SK-N-SH (cell line): ENCODE measurements around the gene ATXN10. TPM values are rescaled to one million over a fixed set of nuclear protein-coding genes. Genes with fewer than 3 reads are reported as not detected.

Experiments used
- CTCF ChIA-PET: fragments of 300-600, 350-600 bp; formaldehyde crosslinking; extraction: SDS; loops from one replicate; lab custom pipeline; 2021; lab: Yijun Ruan, JAX
- POLR2A ChIA-PET: fragments of 350-600 bp; sonication (Branson Sonifier 250); formaldehyde crosslinking; extraction: SDS; loops from one replicate; lab custom pipeline; 2020; ENCODE audit warnings: antibody characterized with exemption, inconsistent platforms; lab: Yijun Ruan, JAX
- DNase-seq: peaks from one replicate; pipeline ENCODE4 v3.0.0; 2012
- H2AFZ ChIP-seq: fragments of 200-600 bp; sonication (generic); 2 replicates; pipeline ENCODE4 v1.8.1; 2016; ENCODE audit warnings: antibody characterized with exemption, mild to moderate bottlenecking, low read depth
- H3F3A ChIP-seq: fragments of 200-600 bp; sonication (generic); replicated peaks from 2 replicates; pipeline ENCODE3; 2016; ENCODE audit warnings: antibody characterized with exemption, mild to moderate bottlenecking; ENCODE audit not compliant: insufficient read depth
- H3K27ac ChIP-seq, 2 experiments: fragments of 200-500 bp in 1 of 2; fragments of 200-600 bp in 1 of 2; sonication (Bioruptor generic) in 1 of 2; sonication (generic), shearing (Covaris generic) in 1 of 2; 2 replicates each; pipeline versions ENCODE4 v1.5.1 to v1.6.1; 2014 to 2016; ENCODE audit warnings: low read depth in 2 of 2, inconsistent platforms in 1 of 2, low read length in 1 of 2, mild to moderate bottlenecking in 1 of 2, mixed read lengths in 1 of 2
- H3K27me3 ChIP-seq: fragments of 200-600 bp; sonication (generic), shearing (Covaris generic); 2 replicates; pipeline ENCODE4 v1.6.1; 2016; ENCODE audit warnings: mixed run types; ENCODE audit not compliant: insufficient read depth
- H3K36me3 ChIP-seq, 2 experiments: fragments of 200-500 bp in 1 of 2; fragments of 200-600 bp in 1 of 2; sonication (Bioruptor generic) in 1 of 2; sonication (generic) in 1 of 2; replicated peaks in 1 of 2; 2 replicates each; pipeline versions ENCODE3 to v1.5.1; 2014 to 2016; ENCODE audit warnings: low read length in 1 of 2, mild to moderate bottlenecking in 1 of 2; ENCODE audit not compliant: insufficient read depth in 2 of 2, control insufficient read depth in 1 of 2
- H3K4me1 ChIP-seq, 2 experiments: fragments of 200-500 bp in 1 of 2; fragments of 200-600 bp in 1 of 2; sonication (Bioruptor generic) in 1 of 2; sonication (generic), shearing (Covaris generic) in 1 of 2; 2 replicates each; pipeline versions ENCODE4 v1.5.1 to v1.6.1; 2014 to 2016; ENCODE audit warnings: low read depth in 1 of 2, low read length in 1 of 2, mixed run types in 1 of 2; ENCODE audit not compliant: insufficient read depth in 2 of 2, control insufficient read depth in 1 of 2
- H3K4me2 ChIP-seq: fragments of 200-600 bp; sonication (generic), shearing (Covaris generic); 2 replicates; pipeline ENCODE4 v1.6.1; 2017; ENCODE audit warnings: mixed run types
- H3K4me3 ChIP-seq, 2 experiments: fragments of 200-500 bp in 1 of 2; fragments of 200-600 bp in 1 of 2; sonication (Bioruptor generic) in 1 of 2; sonication (generic), shearing (Covaris generic) in 1 of 2; 2 replicates each; pipeline versions ENCODE4 v1.5.1 to v1.8.1; 2014 to 2016; ENCODE audit warnings: low read depth in 2 of 2, inconsistent platforms in 1 of 2, low read length in 1 of 2, mild to moderate bottlenecking in 1 of 2, mixed read lengths in 1 of 2, moderate library complexity in 1 of 2
- H3K79me2 ChIP-seq: fragments of 200-600 bp; sonication (generic); 2 replicates; pipeline ENCODE4 v1.8.1; 2017; ENCODE audit warnings: mild to moderate bottlenecking; ENCODE audit not compliant: insufficient read depth
- H3K9ac ChIP-seq: fragments of 200-600 bp; sonication (generic); 2 replicates; pipeline ENCODE4 v1.6.1; 2017; ENCODE audit warnings: mixed run types
- H3K9me2 ChIP-seq: fragments of 200-600 bp; sonication (generic); 2 replicates; pipeline ENCODE4 v1.6.1; 2017; ENCODE audit warnings: mixed run types
- H3K9me3 ChIP-seq: fragments of 200-600 bp; sonication (generic); 2 replicates; pipeline ENCODE4 v1.6.1; 2017; ENCODE audit warnings: mixed run types, mild to moderate bottlenecking, moderate library complexity
- H4K20me1 ChIP-seq: fragments of 200-600 bp; sonication (generic); 2 replicates; pipeline ENCODE4 v1.6.1; 2017; ENCODE audit warnings: mild to moderate bottlenecking, mixed run types; ENCODE audit not compliant: insufficient read depth
- ELF1 ChIP-seq: IDR thresholded peaks from 2 replicates; pipeline ENCODE4 v1.4.0; 2012
- FOXJ3 ChIP-seq: sonication (generic); formaldehyde crosslinking; IDR thresholded peaks from 2 replicates; pipeline ENCODE4 v1.5.1; 2020; ENCODE audit warnings: mild to moderate bottlenecking, missing genetic modification reagents
- FOXM1 ChIP-seq: IDR thresholded peaks from 2 replicates; pipeline ENCODE4 v1.4.0; 2012; ENCODE audit warnings: low read depth, mild to moderate bottlenecking
- GABPA ChIP-seq: IDR thresholded peaks from 2 replicates; pipeline ENCODE4 v1.4.0; 2012; ENCODE audit warnings: low read depth, mild to moderate bottlenecking
- JUND ChIP-seq: IDR thresholded peaks from 2 replicates; pipeline ENCODE4 v1.4.0; 2012
- NRF1 ChIP-seq: IDR thresholded peaks from 2 replicates; pipeline ENCODE4 v1.6.1; 2012; ENCODE audit warnings: low read depth, mild to moderate bottlenecking, low read length
- POLR2AphosphoS5 ChIP-seq: IDR thresholded peaks from 2 replicates; pipeline ENCODE4 v1.6.1; 2012; ENCODE audit warnings: low read depth, low read length
- RAD21 ChIP-seq: IDR thresholded peaks from 2 replicates; pipeline ENCODE4 v1.6.1; 2012; ENCODE audit warnings: mild to moderate bottlenecking, low read length
- RCOR1 ChIP-seq: fragments of 150-350 bp; IDR thresholded peaks from 2 replicates; pipeline ENCODE4 v1.6.1; 2017; ENCODE audit warnings: antibody characterized with exemption, low read length
- RFX5 ChIP-seq: IDR thresholded peaks from 2 replicates; pipeline ENCODE4 v1.6.1; 2012; ENCODE audit warnings: mild to moderate bottlenecking, improper control_type of control experiment, low read length
- RXRA ChIP-seq: IDR thresholded peaks from 2 replicates; pipeline ENCODE4 v1.4.0; 2012; ENCODE audit warnings: low read depth, mild to moderate bottlenecking, borderline replicate concordance
- SIN3A ChIP-seq: IDR thresholded peaks from 2 replicates; pipeline ENCODE4 v1.6.1; 2012; ENCODE audit warnings: low read depth, mild to moderate bottlenecking, low read length, moderate library complexity, borderline replicate concordance
- TAF1 ChIP-seq: IDR thresholded peaks from 2 replicates; pipeline ENCODE4 v1.6.1; 2012; ENCODE audit warnings: low read depth, mild to moderate bottlenecking, low read length, moderate library complexity, borderline replicate concordance
- TCF12 ChIP-seq: IDR thresholded peaks from 2 replicates; pipeline ENCODE4 v1.4.0; 2012
- WGBS: methylation state at CpG from one replicate; pipeline ENCODE4 v1.1.6; 2017; ENCODE audit warnings: low lambda C conversion rate; 5-methylcytosine and 5-hydroxymethylcytosine counted together
- polyA plus RNA-seq, 3 experiments: library from polyadenylated mRNA; depleted of rRNA; stranded (reverse); fragments of >200 nt; gene quantifications; 2 replicates each; pipeline ENCODE4 v1.2.3, GENCODE V29; 2012
- TF ChIP-seq, protein P1 (sequence below): IDR thresholded peaks from 2 replicates; pipeline ENCODE4 v1.6.1; 2012; ENCODE audit warnings: mild to moderate bottlenecking, low read depth, low read length, moderate library complexity
- TF ChIP-seq, protein P2 (sequence below): fragments of 150-350 bp; IDR thresholded peaks from 2 replicates; pipeline ENCODE4 v1.6.1; 2016; ENCODE audit warnings: mild to moderate bottlenecking, low read depth, low read length
- TF ChIP-seq, protein P3 (sequence below): fragments of 150-350 bp; IDR thresholded peaks from 2 replicates; pipeline ENCODE4 v1.6.1; 2017; ENCODE audit warnings: antibody characterized with exemption, low read length, low read depth, borderline replicate concordance
- TF ChIP-seq, protein P4 (sequence below): IDR thresholded peaks from 2 replicates; pipeline ENCODE4 v1.4.0; 2012; ENCODE audit warnings: low read depth
- TF ChIP-seq, protein P5 (sequence below): IDR thresholded peaks from 2 replicates; pipeline ENCODE4 v1.4.0; 2012; ENCODE audit warnings: low read depth, borderline replicate concordance

ATXN10 gene
- polyA plus RNA-seq, 1 of the 3 experiments (the other 2 are of a cell fraction), result 202 TPM

DNA sequence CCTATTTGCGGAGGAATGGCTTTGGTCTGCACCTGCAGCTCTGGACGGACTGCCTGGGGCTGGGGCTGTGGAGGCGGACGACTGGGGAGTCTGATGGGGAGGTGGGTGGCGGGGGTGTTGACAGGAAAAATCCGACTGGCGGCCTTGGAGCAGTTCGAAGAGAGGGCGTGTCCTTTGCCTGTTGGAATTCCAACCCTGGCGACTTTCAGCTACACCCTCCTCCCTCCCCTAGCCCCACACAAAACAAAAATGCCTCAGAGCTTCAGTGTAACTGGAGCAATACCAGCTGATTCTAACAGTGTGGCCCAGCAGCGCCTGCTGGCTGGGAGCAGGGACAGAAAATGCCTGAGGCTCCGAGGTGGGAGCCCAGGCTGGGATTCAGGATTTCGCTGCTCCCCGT is 85.4 kb downstream of the ATXN10 start:
- H3K79me2 ChIP-seq, result peaks cover 62% of the 10 kb centered on the region

More for the DNA sequence above, 85.4 kb downstream of the ATXN10 start:
- Histone ChIP-seq H3F3A (no peaks in the 10 kb centered on the region), H3K27ac (no peak overlapping the region; a peak in 1 of 4 replicates), H3K4me3 (no peak overlapping the region), H3K4me2 (no peak overlapping the region), H3K9ac (no peak overlapping the region), H3K9me3 (no peaks in the 10 kb centered on the region), H3K27me3 (no peaks in the 10 kb centered on the region), H3K4me1 (peaks cover 0 to 7% of the 10 kb centered on the region in 2 experiments; a peak in 1 of 4 replicates), H4K20me1 (peaks cover 15% of the 10 kb centered on the region), H2AFZ (no peak overlapping the region), H3K9me2 (no peaks in the 10 kb centered on the region), H3K36me3 (peaks cover 17 to 47% of the 10 kb centered on the region in 2 experiments)
- ChIA-PET CTCF (no interaction called here), POLR2A (no interaction called here)
- 86% methylated on average over 8 of the region's 14 CpGs for WGBS
- DNase-seq, result no peak
- no peak for TF ChIP-seq RFX5
- TF ChIP-seq, protein P1, sequence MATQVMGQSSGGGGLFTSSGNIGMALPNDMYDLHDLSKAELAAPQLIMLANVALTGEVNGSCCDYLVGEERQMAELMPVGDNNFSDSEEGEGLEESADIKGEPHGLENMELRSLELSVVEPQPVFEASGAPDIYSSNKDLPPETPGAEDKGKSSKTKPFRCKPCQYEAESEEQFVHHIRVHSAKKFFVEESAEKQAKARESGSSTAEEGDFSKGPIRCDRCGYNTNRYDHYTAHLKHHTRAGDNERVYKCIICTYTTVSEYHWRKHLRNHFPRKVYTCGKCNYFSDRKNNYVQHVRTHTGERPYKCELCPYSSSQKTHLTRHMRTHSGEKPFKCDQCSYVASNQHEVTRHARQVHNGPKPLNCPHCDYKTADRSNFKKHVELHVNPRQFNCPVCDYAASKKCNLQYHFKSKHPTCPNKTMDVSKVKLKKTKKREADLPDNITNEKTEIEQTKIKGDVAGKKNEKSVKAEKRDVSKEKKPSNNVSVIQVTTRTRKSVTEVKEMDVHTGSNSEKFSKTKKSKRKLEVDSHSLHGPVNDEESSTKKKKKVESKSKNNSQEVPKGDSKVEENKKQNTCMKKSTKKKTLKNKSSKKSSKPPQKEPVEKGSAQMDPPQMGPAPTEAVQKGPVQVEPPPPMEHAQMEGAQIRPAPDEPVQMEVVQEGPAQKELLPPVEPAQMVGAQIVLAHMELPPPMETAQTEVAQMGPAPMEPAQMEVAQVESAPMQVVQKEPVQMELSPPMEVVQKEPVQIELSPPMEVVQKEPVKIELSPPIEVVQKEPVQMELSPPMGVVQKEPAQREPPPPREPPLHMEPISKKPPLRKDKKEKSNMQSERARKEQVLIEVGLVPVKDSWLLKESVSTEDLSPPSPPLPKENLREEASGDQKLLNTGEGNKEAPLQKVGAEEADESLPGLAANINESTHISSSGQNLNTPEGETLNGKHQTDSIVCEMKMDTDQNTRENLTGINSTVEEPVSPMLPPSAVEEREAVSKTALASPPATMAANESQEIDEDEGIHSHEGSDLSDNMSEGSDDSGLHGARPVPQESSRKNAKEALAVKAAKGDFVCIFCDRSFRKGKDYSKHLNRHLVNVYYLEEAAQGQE, result no peak
- TF ChIP-seq FOXJ3 (CRISPR knock-in tag), result no peak
- TF ChIP-seq, protein P2, sequence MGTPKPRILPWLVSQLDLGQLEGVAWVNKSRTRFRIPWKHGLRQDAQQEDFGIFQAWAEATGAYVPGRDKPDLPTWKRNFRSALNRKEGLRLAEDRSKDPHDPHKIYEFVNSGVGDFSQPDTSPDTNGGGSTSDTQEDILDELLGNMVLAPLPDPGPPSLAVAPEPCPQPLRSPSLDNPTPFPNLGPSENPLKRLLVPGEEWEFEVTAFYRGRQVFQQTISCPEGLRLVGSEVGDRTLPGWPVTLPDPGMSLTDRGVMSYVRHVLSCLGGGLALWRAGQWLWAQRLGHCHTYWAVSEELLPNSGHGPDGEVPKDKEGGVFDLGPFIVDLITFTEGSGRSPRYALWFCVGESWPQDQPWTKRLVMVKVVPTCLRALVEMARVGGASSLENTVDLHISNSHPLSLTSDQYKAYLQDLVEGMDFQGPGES, result no peak
- no peak for TF ChIP-seq NRF1
- TF ChIP-seq, protein P3, sequence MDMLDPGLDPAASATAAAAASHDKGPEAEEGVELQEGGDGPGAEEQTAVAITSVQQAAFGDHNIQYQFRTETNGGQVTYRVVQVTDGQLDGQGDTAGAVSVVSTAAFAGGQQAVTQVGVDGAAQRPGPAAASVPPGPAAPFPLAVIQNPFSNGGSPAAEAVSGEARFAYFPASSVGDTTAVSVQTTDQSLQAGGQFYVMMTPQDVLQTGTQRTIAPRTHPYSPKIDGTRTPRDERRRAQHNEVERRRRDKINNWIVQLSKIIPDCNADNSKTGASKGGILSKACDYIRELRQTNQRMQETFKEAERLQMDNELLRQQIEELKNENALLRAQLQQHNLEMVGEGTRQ, result no peak
- no peak for TF ChIP-seq RCOR1
- TF ChIP-seq SIN3A, result no peak
- no peak for TF ChIP-seq TCF12
- TF ChIP-seq RAD21, result no peak
- TF ChIP-seq, protein P4, sequence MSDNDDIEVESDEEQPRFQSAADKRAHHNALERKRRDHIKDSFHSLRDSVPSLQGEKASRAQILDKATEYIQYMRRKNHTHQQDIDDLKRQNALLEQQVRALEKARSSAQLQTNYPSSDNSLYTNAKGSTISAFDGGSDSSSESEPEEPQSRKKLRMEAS, result no peak
- no peak for TF ChIP-seq POLR2AphosphoS5
- TF ChIP-seq RXRA, result no peak
- TF ChIP-seq, protein P5, sequence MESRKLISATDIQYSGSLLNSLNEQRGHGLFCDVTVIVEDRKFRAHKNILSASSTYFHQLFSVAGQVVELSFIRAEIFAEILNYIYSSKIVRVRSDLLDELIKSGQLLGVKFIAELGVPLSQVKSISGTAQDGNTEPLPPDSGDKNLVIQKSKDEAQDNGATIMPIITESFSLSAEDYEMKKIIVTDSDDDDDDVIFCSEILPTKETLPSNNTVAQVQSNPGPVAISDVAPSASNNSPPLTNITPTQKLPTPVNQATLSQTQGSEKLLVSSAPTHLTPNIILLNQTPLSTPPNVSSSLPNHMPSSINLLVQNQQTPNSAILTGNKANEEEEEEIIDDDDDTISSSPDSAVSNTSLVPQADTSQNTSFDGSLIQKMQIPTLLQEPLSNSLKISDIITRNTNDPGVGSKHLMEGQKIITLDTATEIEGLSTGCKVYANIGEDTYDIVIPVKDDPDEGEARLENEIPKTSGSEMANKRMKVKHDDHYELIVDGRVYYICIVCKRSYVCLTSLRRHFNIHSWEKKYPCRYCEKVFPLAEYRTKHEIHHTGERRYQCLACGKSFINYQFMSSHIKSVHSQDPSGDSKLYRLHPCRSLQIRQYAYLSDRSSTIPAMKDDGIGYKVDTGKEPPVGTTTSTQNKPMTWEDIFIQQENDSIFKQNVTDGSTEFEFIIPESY, result no peak
- TF ChIP-seq FOXM1, result no peak
- TF ChIP-seq GABPA, result no peak
- TF ChIP-seq JUND, result no peak
- TF ChIP-seq ELF1, result no peak
- TF ChIP-seq TAF1, result no peak
